Lung (tissue), 12 donors: Measurements from ENCODE around the gene AP3S2. TPM values are rescaled to one million over a fixed set of nuclear protein-coding genes. Genes with fewer than 3 reads are reported as not detected.
"Not testable (repeated sequence)": the region's sequence is repeated elsewhere in the genome, so short reads cannot be mapped to it uniquely, and the experiment has no call there.

ENCODE experiments used
- ATAC-seq: fragments of 200-7000 bp; cut with Tn5 transposase; one replicate; pipeline ENCODE4 v1.9.1; 2020; ENCODE audit warnings: moderate number of reproducible peaks; ENCODE audit not compliant: insufficient read depth, low FRiP score
- DNase-seq, 3 donors: peaks; one replicate each; pipeline ENCODE4 v3.0.0-alpha.2; 2013 to 2017
- H3K27ac ChIP-seq, 2 donors: one replicate each; pipeline ENCODE4 v1.5.1; 2013; ENCODE audit warnings: mild to moderate bottlenecking in 2 of 2, moderate library complexity in 2 of 2, control low read depth in 1 of 2, inconsistent platforms in 1 of 2, low read depth in 1 of 2, low read length in 1 of 2
- H3K27me3 ChIP-seq, 3 donors: one replicate each; pipeline ENCODE4 v1.5.1; 2013; ENCODE audit warnings: low read length in 2 of 3; ENCODE audit not compliant: control insufficient read depth in 3 of 3, insufficient read depth in 3 of 3
- H3K36me3 ChIP-seq, 4 donors: one replicate each; pipeline ENCODE4 v1.5.1; 2013; ENCODE audit warnings: low read length in 4 of 4, mild to moderate bottlenecking in 1 of 4, moderate library complexity in 1 of 4; ENCODE audit not compliant: control insufficient read depth in 4 of 4, insufficient read depth in 4 of 4
- H3K4me1 ChIP-seq, 5 donors: one replicate each; pipeline ENCODE4 v1.5.1; 2013; ENCODE audit warnings: low read length in 5 of 5, mild to moderate bottlenecking in 2 of 5, moderate library complexity in 1 of 5; ENCODE audit not compliant: control insufficient read depth in 5 of 5, insufficient read depth in 5 of 5
- H3K4me3 ChIP-seq: one replicate; pipeline ENCODE4 v1.5.1; 2013; ENCODE audit warnings: mild to moderate bottlenecking, control low read depth, moderate library complexity
- H3K9ac ChIP-seq, 2 donors: one replicate each; pipeline ENCODE4 v1.5.1; 2013; ENCODE audit warnings: low read length in 2 of 2, control low read depth in 1 of 2; ENCODE audit not compliant: insufficient read depth in 1 of 2
- H3K9me3 ChIP-seq, 4 donors: one replicate each; pipeline ENCODE4 v1.5.1; 2013; ENCODE audit warnings: low read length in 3 of 4, mild to moderate bottlenecking in 1 of 4, moderate library complexity in 1 of 4; ENCODE audit not compliant: control insufficient read depth in 4 of 4, insufficient read depth in 3 of 4
- WGBS, 2 donors: extraction: QIAGEN DNeasy Blood & Tissue Kit; methylation state at CpG; one replicate each; pipeline ENCODE4 v1.1.7; 2013; 5-methylcytosine and 5-hydroxymethylcytosine counted together
- polyA plus RNA-seq, 2 donors: library from polyadenylated mRNA; stranded (reverse); fragments of 200-250 nt; gene quantifications; one replicate each; pipeline ENCODE4 v1.2.1, GENCODE V29; 2013
- total RNA-seq, 2 donors: library from RNA; depleted of rRNA in 1 of 2; stranded (reverse); fragments of >200 nt in 1 of 2; gene quantifications; one replicate each; pipeline ENCODE4 v1.2.1, GENCODE V29; 2014 to 2021
- TF ChIP-seq, protein P1 (sequence below): IDR thresholded peaks from 2 replicates; pipeline ENCODE4 v1.5.1; 2012; ENCODE audit warnings: mild to moderate bottlenecking; ENCODE audit errors: control extremely low read depth, extremely low read depth
- donor health status: control.
- donor health status: control.
- donor health status: Bipolar disorder and iron deficiency.
- donor health status: healthy.
- donor health status: DM: yes; HTN: yes; CAD: no.

Gene AP3S2
- total and polyA plus RNA-seq, 4 donors, result 9.9 to 31.8 (median 25.9) TPM

DNA sequence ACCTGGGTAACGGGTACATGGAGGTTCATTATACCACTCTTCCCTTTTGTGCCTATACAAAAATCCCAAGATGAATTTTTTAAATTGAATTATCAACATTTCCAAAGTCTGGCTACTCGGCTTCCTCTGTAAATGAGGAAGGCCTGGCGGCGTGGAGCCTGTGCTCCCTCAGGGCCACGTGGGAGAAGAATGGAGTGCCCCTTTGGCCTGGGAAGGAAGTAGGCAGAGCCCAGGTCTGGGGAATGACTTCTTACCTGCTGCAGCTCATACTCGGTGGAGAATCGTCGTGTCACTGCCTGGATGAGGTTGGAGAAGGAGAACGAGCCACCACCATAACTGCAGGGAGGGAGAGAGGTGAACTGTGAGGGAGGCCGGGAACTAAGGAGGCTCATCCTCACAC, 103.6 kb downstream of the AP3S2 start:
- no peak overlapping the region for H3K4me3 ChIP-seq
- peaks cover 0 to 3% (median 0%) of the 10 kb centered on the region in 4 donors for H3K36me3 ChIP-seq
- no peaks in the 10 kb centered on the region for H3K27me3 ChIP-seq
- no peak overlapping the region for H3K27ac ChIP-seq
- no peak overlapping the region for H3K9ac ChIP-seq
- TF ChIP-seq, protein P1, sequence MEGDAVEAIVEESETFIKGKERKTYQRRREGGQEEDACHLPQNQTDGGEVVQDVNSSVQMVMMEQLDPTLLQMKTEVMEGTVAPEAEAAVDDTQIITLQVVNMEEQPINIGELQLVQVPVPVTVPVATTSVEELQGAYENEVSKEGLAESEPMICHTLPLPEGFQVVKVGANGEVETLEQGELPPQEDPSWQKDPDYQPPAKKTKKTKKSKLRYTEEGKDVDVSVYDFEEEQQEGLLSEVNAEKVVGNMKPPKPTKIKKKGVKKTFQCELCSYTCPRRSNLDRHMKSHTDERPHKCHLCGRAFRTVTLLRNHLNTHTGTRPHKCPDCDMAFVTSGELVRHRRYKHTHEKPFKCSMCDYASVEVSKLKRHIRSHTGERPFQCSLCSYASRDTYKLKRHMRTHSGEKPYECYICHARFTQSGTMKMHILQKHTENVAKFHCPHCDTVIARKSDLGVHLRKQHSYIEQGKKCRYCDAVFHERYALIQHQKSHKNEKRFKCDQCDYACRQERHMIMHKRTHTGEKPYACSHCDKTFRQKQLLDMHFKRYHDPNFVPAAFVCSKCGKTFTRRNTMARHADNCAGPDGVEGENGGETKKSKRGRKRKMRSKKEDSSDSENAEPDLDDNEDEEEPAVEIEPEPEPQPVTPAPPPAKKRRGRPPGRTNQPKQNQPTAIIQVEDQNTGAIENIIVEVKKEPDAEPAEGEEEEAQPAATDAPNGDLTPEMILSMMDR, result no peak
- WGBS, 2 donors, result 85 to 88% methylated on average over 10 of the region's 10 CpGs
- peaks cover 0 to 8% (median 0%) of the 10 kb centered on the region in 5 donors for H3K4me1 ChIP-seq
- DNase-seq (no peak), ATAC-seq (no peak)
- peaks cover 0 to 4% (median 0%) of the 10 kb centered on the region in 4 donors for H3K9me3 ChIP-seq

DNA sequence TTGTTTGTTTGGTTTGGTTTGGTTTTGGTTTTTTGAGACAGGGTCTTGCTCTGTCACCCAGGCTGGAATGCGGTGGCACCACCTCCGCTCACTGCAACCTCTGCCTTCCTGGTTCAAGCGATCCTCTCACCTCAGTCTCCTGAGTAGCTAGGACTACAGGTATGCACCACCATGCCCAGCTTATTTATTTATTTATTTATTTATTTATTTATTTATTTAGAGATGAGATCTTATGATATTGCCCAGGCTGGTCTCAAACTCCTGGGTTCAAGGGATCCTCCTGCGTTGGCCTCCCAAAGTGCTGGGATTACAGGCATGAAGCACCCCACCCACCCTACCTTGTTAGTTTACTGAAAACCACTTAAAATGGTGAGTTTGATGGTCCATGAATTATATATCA, 105.2 kb downstream of the AP3S2 start:
- not testable (repeated sequence) for DNase-seq

DNA sequence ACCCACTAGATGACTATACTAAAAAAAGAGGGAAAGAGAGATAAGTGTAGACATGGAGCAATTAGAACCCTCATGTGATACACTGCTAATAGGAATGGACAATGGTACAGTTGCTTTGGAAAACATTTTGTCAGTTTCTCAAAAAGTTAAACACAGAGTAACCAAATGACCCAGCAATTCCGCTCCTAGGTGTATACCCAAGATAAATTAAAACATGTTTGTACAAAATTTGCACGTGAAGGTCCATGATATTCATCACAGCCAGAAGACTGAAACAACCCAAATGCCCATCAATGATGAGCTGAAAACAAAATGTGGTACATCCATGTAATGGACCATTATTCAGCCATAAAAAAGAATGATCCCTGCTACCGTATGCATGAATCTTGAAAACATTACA, 105.8 kb downstream of the AP3S2 start:
- Histone ChIP-seq H3K9ac (no peak overlapping the region), H3K4me1 (peaks cover 0 to 6% (median 0%) of the 10 kb centered on the region in 5 donors), H3K9me3 (peaks cover 0 to 4% (median 0%) of the 10 kb centered on the region in 4 donors), H3K27me3 (no peaks in the 10 kb centered on the region), H3K4me3 (no peak overlapping the region), H3K36me3 (peaks cover 0 to 6% (median 0%) of the 10 kb centered on the region in 4 donors), H3K27ac (no peak overlapping the region)
- DNase-seq (no peak), ATAC-seq (no peak)
- WGBS, 2 donors, result 96 to 99% methylated on average over 3 of the region's 3 CpGs
- TF ChIP-seq, protein P1, result no peak

More for the DNA sequence above, 105.2 kb downstream of the AP3S2 start:
- H3K9me3 ChIP-seq, H3K4me1 ChIP-seq, H3K27me3 ChIP-seq, H3K4me3 ChIP-seq, H3K36me3 ChIP-seq, H3K9ac ChIP-seq, H3K27ac ChIP-seq, ATAC-seq: not testable (repeated sequence)
- WGBS, 2 donors, result 92 to 95% methylated on average over 4 of the region's 4 CpGs

DNA sequence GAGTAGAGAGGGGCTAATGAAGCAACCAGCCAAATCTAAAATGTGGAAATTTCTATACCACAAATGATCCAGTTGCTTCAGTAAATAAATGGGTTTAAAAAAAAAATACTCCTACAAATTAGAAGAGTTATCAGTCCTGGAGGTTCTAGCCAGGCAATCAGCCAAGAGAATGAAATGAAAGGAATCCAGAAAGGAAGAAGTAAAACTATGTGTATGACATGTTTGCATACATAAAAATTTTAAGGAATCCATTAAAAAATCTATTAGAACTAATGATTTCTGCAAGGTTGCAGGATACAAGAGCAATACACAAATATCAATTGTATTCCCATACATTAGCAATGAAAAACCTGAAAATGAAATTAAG, 108.0 kb downstream of the AP3S2 start:
- Histone ChIP-seq H3K27me3 (no peaks in the 10 kb centered on the region), H3K4me1 (peaks cover 0 to 6% (median 0%) of the 10 kb centered on the region in 5 donors), H3K9ac (no peak overlapping the region), H3K36me3 (peaks cover 0 to 4% (median 0%) of the 10 kb centered on the region in 4 donors), H3K27ac (no peak overlapping the region), H3K9me3 (peaks cover 0 to 4% (median 0%) of the 10 kb centered on the region in 4 donors), H3K4me3 (no peak overlapping the region)
- ATAC-seq (no peak), DNase-seq (no peak)
- TF ChIP-seq, protein P1, result no peak
